ENCODE results near the gene ZNF431. TPM values are rescaled to one million over a fixed set of nuclear protein-coding genes. Genes with fewer than 3 reads are reported as not detected.

Gene ZNF431
- total and polyA plus RNA-seq, 9 of the 15 experiments (the other 6 are each of a cell fraction or from before 2014, with no cell fraction given), result 3.3 to 24.8 (median 13.5) TPM

DNA sequence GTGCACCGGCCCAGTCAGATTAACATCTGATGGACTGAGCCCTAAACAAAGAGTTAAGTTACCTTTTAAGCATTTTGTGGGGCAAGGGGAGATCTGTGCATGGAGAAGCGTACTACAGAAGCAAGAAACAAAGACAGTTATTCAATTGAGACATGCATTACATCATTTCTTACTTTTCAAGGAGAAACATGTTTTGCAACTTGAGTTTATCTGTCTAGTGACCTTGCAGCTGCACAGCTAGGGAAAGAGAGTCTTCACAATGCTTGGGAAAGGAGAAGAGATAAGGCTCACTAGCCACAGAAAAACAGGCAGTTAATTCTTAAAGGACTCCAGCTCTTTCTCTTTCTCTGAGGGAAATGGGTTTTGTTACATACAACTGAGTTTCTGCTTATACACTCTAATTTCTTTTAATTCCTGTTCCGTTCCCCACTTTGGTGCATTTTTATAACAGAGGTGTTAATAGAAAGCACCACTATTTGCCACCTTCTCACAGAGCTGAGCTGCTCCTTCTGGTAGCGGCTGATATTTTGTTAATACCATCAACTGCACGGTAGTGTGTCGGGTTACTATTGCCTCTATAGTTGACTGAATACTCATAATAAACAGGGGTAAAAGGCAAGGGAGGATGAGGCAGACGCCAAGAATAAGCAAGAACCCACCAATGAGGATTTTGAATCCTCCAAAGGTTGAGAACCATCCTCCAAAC lies 55.9 kb downstream of the ZNF431 start (continued):
- TF ChIP-seq TCF3 (CRISPR knock-in tag; IDR thresholded peaks at IDR 0.05) (peak; percentile 92), ZNF140 (CRISPR knock-in tag; IDR thresholded peaks at IDR 0.05) (no peak), ZNF644 (tag; IDR thresholded peaks at IDR 0.05; ENCODE audit: low read depth) (no peak), ZNF780A (CRISPR knock-in tag; IDR thresholded peaks at IDR 0.05) (no peak), ZNF318 (IDR thresholded peaks at IDR 0.05; ENCODE audit: borderline replicate concordance in 1 of 2, low read depth in 1 of 2) (peak in 1 of 2 experiments; percentile 25; a peak in 1 of 4 replicates), ZNF408 (CRISPR knock-in tag; IDR thresholded peaks at IDR 0.05; ENCODE audit: low read depth) (no peak), TRIM24 (IDR thresholded peaks at IDR 0.05) (peak; percentile 96), STAG1 (CRISPR knock-in tag; IDR thresholded peaks at IDR 0.05; ENCODE audit: borderline replicate concordance) (no peak), GMEB1 (CRISPR knock-in tag; IDR thresholded peaks at IDR 0.05) (no peak), POLR3G (IDR thresholded peaks at IDR 0.05; ENCODE audit: extremely low read depth, insufficient read length, insufficient replicate concordance) (no peak), SAP30 (IDR thresholded peaks at IDR 0.05; ENCODE audit: borderline replicate concordance, insufficient read depth, low read depth, low read length, poor library complexity, severe bottlenecking) (no peak), MCM5 (IDR thresholded peaks at IDR 0.05; ENCODE audit: low read depth) (no peak), KLF10 (CRISPR knock-in tag; IDR thresholded peaks at IDR 0.05) (no peak)
- TF ChIP-seq, protein P1, sequence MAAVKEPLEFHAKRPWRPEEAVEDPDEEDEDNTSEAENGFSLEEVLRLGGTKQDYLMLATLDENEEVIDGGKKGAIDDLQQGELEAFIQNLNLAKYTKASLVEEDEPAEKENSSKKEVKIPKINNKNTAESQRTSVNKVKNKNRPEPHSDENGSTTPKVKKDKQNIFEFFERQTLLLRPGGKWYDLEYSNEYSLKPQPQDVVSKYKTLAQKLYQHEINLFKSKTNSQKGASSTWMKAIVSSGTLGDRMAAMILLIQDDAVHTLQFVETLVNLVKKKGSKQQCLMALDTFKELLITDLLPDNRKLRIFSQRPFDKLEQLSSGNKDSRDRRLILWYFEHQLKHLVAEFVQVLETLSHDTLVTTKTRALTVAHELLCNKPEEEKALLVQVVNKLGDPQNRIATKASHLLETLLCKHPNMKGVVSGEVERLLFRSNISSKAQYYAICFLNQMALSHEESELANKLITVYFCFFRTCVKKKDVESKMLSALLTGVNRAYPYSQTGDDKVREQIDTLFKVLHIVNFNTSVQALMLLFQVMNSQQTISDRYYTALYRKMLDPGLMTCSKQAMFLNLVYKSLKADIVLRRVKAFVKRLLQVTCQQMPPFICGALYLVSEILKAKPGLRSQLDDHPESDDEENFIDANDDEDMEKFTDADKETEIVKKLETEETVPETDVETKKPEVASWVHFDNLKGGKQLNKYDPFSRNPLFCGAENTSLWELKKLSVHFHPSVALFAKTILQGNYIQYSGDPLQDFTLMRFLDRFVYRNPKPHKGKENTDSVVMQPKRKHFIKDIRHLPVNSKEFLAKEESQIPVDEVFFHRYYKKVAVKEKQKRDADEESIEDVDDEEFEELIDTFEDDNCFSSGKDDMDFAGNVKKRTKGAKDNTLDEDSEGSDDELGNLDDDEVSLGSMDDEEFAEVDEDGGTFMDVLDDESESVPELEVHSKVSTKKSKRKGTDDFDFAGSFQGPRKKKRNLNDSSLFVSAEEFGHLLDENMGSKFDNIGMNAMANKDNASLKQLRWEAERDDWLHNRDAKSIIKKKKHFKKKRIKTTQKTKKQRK (IDR thresholded peaks at IDR 0.05; ENCODE audit: borderline replicate concordance, low read depth, low read length), result no peak
